Stimulated activated CD4-positive, alpha-beta T cell treated with anti-CD3 and anti-CD28 coated beads, TNF-alpha, amount 100 ng/mL, for 1 hour (primary cell): Measurements from ENCODE around the gene HMOX2.

Source experiments
- DNase-seq, 3 donors: peaks; one replicate each; pipeline ENCODE4 v3.0.0-alpha.2; 2020; ENCODE audit warnings: low read depth in 3 of 3, low spot score in 1 of 3

Gene HMOX2

DNA sequence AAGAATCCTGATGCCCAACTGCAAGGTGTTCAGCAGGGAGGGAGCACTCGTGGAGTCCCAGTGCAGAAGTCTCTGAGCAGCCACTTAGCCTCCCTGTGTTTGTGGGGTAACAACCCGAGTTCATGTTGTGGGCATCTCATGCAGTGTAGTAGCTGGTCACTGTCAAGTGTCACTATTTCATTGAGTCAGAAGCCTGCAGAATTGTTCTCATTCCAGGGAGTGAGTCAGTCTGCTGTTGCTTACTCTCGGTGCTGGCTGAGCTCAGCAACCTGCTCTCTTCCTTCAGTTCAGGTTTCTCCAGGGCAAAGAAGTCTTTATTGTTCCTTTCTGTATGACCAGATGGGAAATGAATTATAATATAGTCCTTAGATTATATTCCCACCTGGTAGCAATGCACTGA is 24.1 kb downstream of the HMOX2 start:
- no peak for DNase-seq

DNA sequence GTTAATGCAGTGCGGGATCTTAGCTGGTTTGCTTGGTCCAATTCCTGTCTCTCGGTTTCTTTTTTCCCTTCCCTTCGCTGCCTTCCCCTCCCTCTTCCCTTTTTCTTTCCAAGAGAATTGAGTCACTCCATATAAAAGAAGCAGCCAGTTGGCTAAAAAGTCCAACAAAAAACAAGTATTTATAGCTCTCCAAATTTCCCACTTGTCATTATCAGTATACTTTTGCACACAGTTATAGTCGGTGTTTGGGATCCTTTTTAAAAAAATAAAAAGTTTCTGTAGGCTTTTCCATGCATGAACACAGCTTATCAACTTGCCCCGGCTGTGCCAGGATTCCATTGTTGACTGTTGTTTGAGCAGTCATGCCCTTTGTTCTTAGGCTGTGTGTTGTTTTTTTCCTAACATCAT is 24.9 kb downstream of the HMOX2 start:
- DNase-seq = no peak

DNA sequence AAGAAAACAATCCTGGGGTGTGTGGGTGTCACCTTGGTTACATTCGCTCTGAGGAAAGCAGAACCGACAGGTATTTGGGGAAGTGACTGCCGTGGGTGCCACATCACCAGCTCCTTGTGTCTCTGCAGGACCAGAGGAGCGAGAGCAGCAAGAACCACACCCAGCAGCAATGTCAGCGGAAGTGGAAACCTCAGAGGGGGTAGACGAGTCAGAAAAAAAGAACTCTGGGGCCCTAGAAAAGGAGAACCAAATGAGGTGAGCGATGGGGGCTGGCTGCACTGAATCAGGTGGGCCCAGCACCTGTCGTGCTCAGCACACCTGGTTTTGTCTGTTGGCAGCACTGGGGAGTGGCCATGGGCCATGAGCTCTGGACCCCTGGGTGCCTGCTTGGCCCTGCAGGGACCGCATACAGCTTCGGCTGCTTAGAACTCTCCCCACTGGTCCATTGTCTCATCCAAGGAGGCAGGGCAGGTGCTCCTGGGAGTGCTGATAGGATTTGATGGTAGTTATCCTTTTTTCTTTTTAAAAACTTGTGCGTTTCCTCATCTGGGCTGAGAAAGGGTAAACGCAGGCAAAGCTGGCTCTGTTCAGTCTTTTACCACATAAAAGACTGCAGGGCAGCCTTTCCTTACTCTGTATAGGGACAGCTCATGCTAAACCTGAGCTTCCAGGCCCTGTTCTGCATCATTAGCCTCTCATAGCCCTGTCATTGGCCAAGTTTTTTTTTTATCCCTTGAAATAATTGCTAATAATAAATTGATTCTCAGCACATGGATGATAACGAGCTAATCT is 29.4 kb downstream of the HMOX2 start:
- DNase-seq = peak; percentile 27 to 62 (median 56)

DNA sequence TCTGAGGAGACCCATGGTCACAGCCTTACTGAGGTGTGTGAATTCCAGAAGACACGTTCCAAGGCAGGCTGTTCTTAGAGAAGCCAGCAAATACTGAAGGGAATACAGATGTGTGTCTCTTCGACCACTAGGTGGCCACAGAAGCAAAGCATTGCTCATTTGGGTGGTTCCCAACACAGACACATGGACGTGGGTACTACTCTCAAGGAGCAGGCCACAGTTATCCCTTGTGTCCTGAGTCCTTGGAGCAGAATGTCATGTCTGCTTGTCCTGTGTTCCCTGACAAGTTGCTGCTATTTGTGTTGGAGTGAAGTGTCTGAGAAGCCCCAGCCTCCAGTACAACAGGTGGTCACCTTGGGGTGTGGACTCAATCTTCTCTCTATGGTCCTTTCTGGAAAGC is 30.3 kb downstream of the HMOX2 start:
- peak in 2 of 3 donors; percentile 19 to 21 for DNase-seq

DNA sequence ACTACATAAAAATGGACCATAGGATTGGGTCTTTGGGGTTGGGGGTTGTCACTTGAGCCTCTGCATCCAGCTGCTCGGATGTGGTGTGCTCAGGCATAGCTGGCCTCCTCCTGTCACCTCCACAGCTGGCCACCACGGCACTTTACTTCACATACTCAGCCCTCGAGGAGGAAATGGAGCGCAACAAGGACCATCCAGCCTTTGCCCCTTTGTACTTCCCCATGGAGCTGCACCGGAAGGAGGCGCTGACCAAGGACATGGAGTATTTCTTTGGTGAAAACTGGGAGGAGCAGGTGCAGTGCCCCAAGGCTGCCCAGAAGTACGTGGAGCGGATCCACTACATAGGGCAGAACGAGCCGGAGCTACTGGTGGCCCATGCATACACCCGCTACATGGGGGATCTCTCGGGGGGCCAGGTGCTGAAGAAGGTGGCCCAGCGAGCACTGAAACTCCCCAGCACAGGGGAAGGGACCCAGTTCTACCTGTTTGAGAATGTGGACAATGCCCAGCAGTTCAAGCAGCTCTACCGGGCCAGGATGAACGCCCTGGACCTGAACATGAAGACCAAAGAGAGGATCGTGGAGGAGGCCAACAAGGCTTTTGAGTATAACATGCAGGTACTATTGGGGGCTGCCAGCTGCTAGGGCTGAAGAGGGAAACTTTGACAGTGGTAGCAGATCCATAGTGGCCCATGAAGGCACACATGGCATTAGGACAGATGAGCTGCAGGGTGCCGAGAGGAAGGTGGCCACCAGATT is 31.6 kb downstream of the HMOX2 start:
- DNase-seq = no peak

DNA sequence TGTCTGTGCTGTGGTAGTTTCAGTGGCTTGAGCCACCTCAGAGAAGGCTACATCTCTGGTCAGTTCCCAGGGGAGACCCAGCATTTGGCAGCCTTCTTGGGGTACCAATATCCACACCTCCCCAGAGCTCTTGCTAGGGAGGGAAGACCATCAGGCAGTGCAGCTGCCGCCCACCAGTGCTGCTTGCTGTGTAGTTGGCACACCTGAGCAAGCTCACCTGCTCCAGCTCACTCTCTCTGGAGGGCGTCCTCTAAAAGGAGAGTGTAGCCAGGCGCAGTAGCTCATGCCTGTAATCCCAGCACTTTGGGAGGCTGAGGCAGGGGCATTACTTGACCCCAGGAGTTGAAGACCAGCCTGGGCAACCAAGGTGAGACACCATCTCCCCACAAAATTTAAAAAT is 32.6 kb downstream of the HMOX2 start:
- no peak for DNase-seq

DNA sequence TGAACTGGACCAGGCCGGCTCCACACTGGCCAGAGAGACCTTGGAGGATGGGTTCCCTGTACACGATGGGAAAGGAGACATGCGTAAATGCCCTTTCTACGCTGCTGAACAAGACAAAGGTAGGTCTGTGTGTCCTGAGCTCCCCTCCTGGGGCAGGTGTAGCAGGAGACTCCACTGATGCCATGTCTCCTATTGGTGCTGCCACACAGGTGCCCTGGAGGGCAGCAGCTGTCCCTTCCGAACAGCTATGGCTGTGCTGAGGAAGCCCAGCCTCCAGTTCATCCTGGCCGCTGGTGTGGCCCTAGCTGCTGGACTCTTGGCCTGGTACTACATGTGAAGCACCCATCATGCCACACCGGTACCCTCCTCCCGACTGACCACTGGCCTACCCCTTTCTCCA is 33.2 kb downstream of the HMOX2 start:
- DNase-seq = no peak

DNA sequence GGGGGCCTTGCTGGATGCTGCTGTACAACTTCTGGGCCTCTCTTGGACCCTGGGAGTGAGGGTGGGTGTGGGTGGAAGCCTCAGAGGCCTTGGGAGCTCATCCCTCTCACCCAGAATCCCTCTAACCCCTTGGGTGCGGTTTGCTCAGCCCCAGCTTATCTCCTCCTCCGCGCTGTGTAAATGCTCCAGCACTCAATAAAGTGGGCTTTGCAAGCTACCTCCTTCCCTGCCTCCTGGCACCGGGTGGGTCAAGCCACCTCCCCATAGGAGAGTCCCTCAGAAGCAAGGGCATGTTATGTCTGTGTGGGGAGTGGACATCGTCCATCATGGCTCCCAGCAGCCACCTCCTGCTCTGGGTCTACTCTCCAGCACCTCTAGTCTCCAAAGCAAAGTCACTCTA is 33.9 kb downstream of the HMOX2 start:
- DNase-seq = no peak

DNA sequence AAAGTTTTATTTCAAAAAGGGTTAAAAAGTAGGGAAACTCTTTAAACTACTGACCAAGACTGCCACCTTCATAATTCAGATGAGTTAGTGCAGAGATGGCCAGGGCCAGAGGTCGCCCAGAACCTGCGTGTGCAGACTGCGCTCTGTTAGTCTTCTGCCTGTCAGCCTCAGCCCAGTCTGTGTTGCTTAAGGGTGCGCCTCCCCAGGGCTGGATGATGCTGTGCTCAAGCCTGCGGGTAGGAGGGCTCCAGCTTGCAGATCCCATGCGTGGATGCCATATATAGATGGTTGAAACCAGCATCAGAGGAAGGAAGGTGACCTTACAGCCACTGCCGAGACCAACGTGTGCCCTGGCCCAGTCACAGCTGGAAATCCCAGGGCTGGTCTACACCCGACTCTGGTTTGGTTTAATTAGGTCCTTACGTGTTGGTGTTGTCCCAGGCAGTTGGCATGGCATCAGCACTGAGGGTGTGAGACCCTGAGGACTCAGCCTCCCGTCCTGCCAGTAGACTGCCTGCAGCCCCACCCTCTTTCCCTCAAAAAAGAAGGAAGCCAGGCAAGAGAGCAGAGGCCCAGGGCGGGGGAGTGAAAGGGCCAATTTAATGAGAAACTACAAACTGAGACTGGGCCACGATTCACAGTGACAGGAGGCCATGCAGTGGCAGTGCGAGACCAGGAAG is 34.7 kb downstream of the HMOX2 start:
- DNase-seq = no peak

DNA sequence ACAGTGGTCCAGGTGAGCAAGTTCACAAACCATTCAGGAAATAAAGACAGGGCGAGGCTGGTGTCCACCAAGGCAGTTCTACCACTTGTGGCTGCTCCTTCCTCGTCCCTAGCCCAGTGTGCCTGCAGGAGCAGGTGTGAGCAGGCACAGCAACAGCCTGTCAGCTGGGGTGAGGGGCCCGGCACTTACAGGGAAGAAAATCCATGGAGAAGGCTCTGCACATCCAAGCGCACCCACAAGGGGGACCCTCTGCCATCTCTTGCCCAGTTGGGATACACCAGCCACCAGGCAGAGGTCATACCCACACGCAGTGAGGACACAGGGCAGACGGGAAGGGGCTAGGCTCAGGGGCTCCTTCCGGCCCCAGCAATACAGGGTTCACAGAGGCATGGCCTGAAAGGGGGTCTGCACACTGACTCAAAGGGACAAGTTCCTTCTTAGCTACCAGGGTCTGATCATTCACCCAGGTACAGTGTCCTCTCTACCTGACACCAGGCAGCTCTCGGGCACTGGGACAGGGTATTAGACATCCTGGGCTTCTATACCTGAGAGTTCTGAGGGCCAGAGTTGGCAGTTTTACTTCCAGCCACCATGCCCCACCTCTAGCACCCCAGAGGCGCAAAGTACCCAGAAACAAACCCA is 35.4 kb downstream of the HMOX2 start:
- DNase-seq = no peak

DNA sequence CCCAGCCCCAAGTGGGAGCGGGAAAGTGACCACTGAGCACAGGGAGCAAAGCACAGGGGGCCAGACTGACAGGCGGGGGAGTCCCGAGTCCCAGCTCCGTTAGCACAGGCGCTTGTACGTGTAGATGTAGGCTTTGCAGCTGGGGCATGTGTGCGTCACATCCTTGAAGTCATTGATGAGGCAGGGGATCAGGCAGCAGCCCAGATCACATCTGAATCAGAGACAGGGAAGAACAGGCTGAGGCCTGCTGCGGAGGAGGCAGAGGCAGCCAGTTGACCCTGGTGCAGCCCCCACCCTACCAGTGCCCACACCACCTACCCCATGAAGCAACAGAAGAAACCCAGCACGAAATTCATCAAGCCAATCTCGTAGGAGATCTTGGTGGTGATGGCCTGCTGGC is 36.3 kb downstream of the HMOX2 start:
- no peak for DNase-seq

DNA sequence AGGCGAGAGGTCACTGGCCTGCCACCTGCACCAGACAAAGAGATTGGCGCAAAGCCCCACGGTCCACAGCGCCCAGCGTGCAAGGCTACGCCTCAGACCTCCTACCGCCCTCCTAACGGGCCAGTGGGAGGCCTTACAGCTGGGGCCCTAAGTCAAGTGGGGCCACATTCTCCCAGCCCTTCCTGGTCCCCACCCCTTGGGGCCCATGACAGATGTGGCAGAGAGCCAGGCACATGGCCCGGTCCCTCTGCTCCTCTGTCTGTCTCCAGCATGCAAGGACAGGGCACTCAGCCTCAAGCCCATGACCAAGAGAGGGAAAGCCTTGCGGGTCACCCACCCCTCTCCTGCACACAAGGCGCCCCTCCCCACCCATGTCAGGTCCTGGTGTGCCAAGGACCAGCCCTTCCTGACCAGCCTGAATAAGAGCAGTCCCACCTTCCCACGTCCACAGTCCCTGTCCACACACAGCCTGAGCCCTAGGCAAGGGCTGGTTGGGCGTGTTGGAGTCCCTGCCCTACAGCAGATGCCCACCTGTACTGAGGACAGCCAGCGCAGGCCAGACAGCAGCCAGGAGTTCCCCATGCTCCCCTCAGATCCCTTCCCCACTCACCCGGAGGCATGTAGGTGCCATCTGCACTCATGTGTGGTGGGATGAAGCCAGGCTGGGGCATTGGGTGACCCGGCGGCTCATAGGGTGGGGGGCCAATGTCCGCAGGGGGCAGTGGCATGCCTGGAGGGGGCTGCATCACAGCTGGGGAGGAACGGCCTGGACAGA is 37.1 kb downstream of the HMOX2 start:
- no peak for DNase-seq

DNA sequence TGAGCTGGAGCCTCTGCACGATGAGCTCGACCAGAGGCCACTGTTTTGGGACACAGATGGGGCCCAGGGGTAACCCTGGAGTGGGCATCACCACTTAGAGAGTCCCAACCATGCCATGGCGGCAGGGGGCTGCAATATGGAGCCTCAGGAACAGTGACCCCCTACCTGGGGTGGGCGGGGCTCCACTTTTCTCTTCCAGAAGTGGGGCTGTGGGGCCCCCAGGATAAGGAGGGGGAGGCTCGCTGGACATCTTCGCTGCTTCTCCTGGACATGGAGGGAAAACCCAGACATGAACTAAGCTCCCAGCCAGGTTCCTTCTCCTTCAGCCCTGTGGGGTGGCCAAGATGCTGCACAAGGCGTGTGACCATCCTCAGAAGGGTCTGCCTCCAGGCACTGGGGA is 37.7 kb downstream of the HMOX2 start:
- DNase-seq = no peak

DNA sequence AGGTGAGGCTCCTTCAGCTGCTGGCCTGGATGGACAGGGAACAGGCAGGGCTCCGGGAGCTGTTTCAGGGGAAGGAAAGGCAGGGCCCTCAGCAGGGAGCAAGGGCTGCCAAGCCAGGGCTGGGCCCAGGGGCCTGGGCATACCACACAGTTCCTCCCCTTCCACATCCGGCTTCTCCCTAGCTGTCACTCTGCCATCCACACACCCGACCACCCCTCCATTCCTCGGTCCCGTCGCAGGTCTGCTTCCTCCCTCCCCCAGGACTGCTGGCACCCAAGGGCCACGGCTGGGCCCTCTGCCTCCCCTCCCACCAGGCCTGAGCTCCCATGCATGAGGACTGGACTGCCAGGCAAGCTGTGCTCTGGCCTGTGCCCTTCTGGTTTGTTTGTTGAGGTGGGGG is 38.4 kb downstream of the HMOX2 start:
- no peak for DNase-seq

DNA sequence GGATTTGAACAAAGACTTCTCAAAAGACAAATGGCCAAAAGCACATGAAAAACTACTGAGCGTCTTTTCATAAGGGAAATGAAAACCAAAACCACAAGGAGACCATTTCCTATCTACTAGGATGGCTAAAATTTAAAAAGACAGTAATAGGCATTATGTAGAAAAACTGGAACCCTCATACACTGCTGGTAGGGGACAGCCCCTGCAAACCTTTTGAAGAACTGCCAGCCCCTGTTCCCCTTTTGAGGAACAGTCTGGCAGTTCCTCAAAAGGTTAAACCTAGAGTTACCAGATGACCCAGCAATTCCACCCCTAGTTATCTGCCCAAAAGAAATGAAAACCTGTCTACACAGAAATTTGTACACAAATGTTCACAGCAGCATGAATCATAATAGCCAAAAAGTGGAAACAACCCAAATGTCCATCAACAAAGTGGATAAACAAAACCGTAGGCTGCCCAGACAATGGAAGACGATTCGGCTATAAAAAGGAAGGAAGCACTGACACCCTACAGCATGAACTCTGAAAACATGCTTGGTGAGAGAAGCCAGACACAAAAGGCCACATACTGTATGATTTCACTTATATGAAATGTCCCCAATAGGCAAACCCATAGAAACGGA is 39.5 kb downstream of the HMOX2 start:
- DNase-seq = no peak

DNA sequence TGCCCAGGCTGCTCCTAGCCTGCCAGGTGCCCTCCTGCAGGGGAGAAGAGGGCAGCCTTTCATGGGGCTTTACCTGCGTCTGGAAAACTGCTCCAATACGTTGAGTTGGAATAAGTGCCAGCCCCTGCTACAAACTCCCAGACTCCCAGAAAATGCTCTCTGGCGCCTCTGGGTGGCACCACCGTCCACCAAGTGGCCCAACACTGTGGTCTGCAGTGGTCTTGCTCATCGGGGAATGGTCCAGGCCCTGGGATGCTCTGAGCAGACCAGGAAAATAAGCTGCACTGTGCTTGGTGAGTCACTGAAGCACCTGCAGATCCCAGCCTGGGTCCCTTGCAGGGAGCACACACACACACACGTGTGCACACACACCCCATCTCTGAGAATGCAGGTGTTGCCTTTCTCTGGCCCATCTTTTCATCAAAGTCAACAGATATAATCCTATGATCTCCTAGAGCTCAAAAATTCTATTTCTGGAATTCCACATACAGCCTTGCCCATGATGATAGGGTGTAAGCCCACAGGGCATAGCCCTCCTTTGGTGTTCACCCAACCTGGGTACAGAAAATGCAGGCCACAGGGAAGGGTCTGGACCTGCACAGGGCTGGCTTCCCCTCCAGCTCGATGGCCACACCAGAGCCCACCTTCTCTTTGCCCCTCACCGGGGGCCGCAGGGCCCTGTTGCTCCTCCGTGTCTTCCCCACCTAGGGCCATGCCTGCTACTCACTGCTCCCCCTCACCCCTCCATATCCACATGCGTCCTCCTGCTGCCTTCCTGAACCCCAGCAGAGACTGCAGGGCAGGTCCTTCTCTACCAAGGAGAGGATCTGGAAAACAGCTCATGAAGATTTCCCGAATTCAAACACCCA is 41.8 kb downstream of the HMOX2 start:
- DNase-seq = no peak

DNA sequence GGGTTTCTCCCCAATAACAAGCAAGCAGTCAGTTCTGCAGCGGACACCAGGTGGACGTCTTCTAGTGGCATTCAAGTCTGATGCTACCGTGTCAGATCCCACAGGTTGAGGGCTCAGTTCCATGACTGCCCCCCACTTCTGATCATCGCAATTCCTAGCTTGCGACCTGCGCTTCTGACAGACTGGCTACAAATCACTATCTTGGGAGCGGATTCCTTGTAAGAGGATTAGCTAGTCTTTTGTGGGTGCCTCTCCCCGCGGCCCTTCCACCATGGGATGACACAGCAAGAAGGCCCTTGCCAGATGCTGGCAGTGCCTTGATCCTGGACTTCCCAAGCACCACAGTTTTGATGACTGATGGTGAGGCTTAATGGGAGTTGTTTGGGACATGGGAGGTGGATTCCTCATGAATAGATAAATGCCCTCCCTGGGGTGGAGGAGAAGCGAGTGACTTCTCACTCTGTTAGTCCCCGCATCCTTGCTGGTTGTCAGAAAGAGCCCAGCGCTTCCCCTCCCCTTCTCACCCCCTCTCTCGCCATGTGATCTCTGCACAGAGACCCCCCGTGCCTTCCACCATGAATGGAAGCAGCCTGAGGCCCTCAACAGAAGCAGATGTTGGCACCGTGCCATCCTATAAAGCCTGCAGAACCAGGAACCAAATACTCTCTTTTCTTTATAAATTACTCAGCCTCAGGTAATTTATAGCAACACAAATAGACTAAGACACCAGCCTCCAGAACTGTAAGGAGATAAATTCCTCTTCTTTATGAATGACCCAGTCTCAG is 43.3 kb downstream of the HMOX2 start:
- no peak for DNase-seq

DNA sequence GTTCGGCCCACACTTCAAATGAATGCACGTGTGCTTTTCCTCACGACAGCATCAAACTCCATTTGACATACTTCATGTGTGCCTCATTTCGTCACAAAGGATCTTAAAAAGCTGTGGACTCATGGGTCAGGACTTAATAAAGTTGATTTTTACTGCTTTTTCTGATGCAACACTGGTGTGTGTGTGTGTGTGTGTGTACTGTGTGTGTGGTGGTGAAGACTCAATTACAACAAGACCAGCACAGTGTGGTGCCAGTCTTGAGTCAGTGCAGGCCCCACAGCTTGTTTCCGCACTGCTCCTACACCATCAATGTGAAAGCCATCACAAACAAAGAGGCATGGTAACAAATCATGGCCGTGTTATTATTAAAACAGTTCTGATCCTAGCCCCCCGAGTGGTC is 44.7 kb downstream of the HMOX2 start:
- DNase-seq = no peak
